ENCODE results near the gene ADAMTSL2.
A peak's percentile ranks its signal among the peaks of the same experiment; 100 is the strongest.

Gene ADAMTSL2

GRCh38 chr9:133591116-133591910 is 56.8 kb downstream of the ADAMTSL2 start:
- no peak for DNase-seq

GRCh38 chr9:133591985-133592384 is 57.5 kb downstream of the ADAMTSL2 start:
- DNase-seq, result no peak

- DNase-seq, result peak; percentile 33
These were observed 58.4 kb downstream of the ADAMTSL2 start for GRCh38 chr9:133592731-133593409.

- DNase-seq, result no peak
These were observed 59.2 kb downstream of the ADAMTSL2 start for GRCh38 chr9:133593587-133594253.

- no peak for DNase-seq
These were observed 59.8 kb downstream of the ADAMTSL2 start for GRCh38 chr9:133594310-133594709.

GRCh38 chr9:133595910-133596309 is 61.4 kb downstream of the ADAMTSL2 start:
- no peak for DNase-seq

GRCh38 chr9:133597316-133597957 is 62.9 kb downstream of the ADAMTSL2 start:
- DNase-seq, result no peak

- DNase-seq, result no peak
These were observed 64.5 kb downstream of the ADAMTSL2 start for GRCh38 chr9:133598978-133599377.

GRCh38 chr9:133599470-133600173 is 65.1 kb downstream of the ADAMTSL2 start:
- no peak for DNase-seq

GRCh38 chr9:133600739-133601138 is 66.2 kb downstream of the ADAMTSL2 start:
- DNase-seq, result no peak

GRCh38 chr9:133601746-133602145 is 67.2 kb downstream of the ADAMTSL2 start:
- no peak for DNase-seq

GRCh38 chr9:133602277-133602676 is 67.8 kb downstream of the ADAMTSL2 start:
- no peak for DNase-seq

- DNase-seq, result no peak
These were observed 68.8 kb downstream of the ADAMTSL2 start for GRCh38 chr9:133603135-133603927.

GRCh38 chr9:133604214-133604613 is 69.7 kb downstream of the ADAMTSL2 start:
- DNase-seq, result peak; percentile 58

GRCh38 chr9:133604856-133605255 is 70.4 kb downstream of the ADAMTSL2 start:
- DNase-seq, result peak; percentile 31

- no peak for DNase-seq
These were observed 70.9 kb downstream of the ADAMTSL2 start for GRCh38 chr9:133605446-133605845.

GRCh38 chr9:133605856-133606707 is 71.6 kb downstream of the ADAMTSL2 start:
- DNase-seq, result no peak

- DNase-seq, result no peak
These were observed 72.2 kb downstream of the ADAMTSL2 start for GRCh38 chr9:133606708-133607025.

- no peak for DNase-seq
These were observed 72.9 kb downstream of the ADAMTSL2 start for GRCh38 chr9:133607381-133607780.

- no peak for DNase-seq
These were observed 73.5 kb downstream of the ADAMTSL2 start for GRCh38 chr9:133607976-133608375.

- no peak for DNase-seq
These were observed 73.9 kb downstream of the ADAMTSL2 start for GRCh38 chr9:133608382-133608781.

Measured in CD4-positive, alpha-beta T cell treated with Interleukin-17A for 4 hours (primary cell).